ENCODE measurements around the gene ZFP92. TPM values are rescaled to one million over a fixed set of nuclear protein-coding genes. Genes with fewer than 3 reads are reported as not detected.

Gene ZFP92
- total RNA-seq, 2 experiments from 2014 or later = 0.03 TPM; not detected in 1

DNA sequence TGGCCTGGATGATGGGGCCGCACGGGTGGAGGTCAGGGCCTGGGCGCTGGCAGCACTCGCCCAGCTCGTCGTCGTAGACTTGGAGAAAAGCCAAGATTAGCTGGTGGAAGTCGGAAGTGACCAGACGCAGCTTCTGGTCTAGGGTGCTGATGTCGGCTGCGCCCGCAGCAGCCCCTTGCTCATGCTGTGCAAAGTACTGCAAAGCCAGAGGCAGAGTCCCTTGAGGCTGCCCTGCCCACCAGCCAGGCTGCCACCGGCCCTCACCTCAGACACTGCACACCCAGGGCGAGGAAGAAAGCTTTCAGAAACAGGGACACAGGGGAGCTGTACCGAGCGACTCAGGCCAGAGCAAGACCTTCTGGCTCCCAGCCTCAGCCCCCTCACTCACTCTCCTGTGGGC is 44.3 kb downstream of the ZFP92 start:
- TF ChIP-seq EZH2phosphoT487 (IDR thresholded peaks at IDR 0.05; ENCODE audit: borderline replicate concordance, low read depth, low read length) = no peak
- BruUV-seq (replicated peaks) = no TSS peak
- intact Hi-C loops (cut with micrococcal nuclease; ENCODE audit: unreplicated experiment) = no loop called here
- Histone ChIP-seq H2AFZ (ENCODE audit: low read length) (no peak overlapping the region), H3K79me2 (ENCODE audit: insufficient read depth, low read depth, low read length) (no peaks in the 10 kb centered on the region), H3K4me2 (ENCODE audit: low read length) (no peak overlapping the region), H3K27ac (ENCODE audit: low read depth, low read length, poor library complexity, severe bottlenecking) (no peak overlapping the region), H3K4me3 (ENCODE audit: low read depth, low read length, poor library complexity, severe bottlenecking) (no peak overlapping the region), H3K9me3 (ENCODE audit: low read length) (no peaks in the 10 kb centered on the region), H3K4me1 (ENCODE audit: insufficient read depth, low read length, poor library complexity, severe bottlenecking) (no peaks in the 10 kb centered on the region), H3K36me3 (ENCODE audit: insufficient read depth, low read length) (peaks cover 31% of the 10 kb centered on the region), H3K9me2 (ENCODE audit: insufficient read depth, low read length) (no peaks in the 10 kb centered on the region), H4K20me1 (ENCODE audit: insufficient read depth, low read length) (no peaks in the 10 kb centered on the region; the same call in 1 of the 2 replicates)
- CTCF ChIA-PET (ENCODE audit: unreplicated experiment) = no interaction called here
- no peak for DNase-seq (ENCODE audit: low spot score)
- POLR2A ChIA-PET = no interaction called here

DNA sequence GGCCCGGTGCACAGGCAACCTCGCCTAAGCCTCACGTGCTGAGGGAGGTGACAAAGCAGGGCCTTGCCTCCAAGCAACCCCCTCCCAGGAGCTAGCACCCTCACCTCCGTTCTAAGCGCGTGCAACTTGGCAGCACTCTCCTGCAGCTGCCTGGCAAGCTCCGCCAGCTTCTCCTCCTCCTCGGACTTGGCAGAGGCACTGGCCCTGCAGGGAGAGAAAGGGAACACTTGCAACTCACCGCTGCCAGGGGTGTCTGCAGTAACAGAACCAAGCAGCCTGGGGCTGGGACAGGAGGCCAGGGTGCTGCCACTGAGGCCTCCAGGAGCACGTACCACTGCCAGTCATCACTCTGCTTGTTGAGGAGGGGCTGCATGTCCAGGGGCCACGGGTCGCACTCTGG is 44.9 kb downstream of the ZFP92 start:
- no TSS peak for BruUV-seq (replicated peaks)
- TF ChIP-seq, protein P1, sequence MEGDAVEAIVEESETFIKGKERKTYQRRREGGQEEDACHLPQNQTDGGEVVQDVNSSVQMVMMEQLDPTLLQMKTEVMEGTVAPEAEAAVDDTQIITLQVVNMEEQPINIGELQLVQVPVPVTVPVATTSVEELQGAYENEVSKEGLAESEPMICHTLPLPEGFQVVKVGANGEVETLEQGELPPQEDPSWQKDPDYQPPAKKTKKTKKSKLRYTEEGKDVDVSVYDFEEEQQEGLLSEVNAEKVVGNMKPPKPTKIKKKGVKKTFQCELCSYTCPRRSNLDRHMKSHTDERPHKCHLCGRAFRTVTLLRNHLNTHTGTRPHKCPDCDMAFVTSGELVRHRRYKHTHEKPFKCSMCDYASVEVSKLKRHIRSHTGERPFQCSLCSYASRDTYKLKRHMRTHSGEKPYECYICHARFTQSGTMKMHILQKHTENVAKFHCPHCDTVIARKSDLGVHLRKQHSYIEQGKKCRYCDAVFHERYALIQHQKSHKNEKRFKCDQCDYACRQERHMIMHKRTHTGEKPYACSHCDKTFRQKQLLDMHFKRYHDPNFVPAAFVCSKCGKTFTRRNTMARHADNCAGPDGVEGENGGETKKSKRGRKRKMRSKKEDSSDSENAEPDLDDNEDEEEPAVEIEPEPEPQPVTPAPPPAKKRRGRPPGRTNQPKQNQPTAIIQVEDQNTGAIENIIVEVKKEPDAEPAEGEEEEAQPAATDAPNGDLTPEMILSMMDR (conservative IDR thresholded peaks at IDR 0.05; ENCODE audit: low read length) = no peak
- TF ChIP-seq EZH2phosphoT487 (IDR thresholded peaks at IDR 0.05; ENCODE audit: borderline replicate concordance, low read depth, low read length) = no peak
- Histone ChIP-seq H3K79me2 (ENCODE audit: insufficient read depth, low read depth, low read length) (no peaks in the 10 kb centered on the region), H3K27ac (ENCODE audit: low read depth, low read length, poor library complexity, severe bottlenecking) (no peak overlapping the region), H3K9me3 (ENCODE audit: low read length) (no peaks in the 10 kb centered on the region), H3K36me3 (ENCODE audit: insufficient read depth, low read length) (peaks cover 35% of the 10 kb centered on the region), H3K4me3 (ENCODE audit: low read depth, low read length, poor library complexity, severe bottlenecking) (no peak overlapping the region), H4K20me1 (ENCODE audit: insufficient read depth, low read length) (no peaks in the 10 kb centered on the region; the same call in 1 of the 2 replicates), H3K4me1 (ENCODE audit: insufficient read depth, low read length, poor library complexity, severe bottlenecking) (no peaks in the 10 kb centered on the region), H2AFZ (ENCODE audit: low read length) (no peak overlapping the region), H3K4me2 (ENCODE audit: low read length) (no peak overlapping the region), H3K9me2 (ENCODE audit: insufficient read depth, low read length) (no peaks in the 10 kb centered on the region)
- intact Hi-C loops (cut with micrococcal nuclease; ENCODE audit: unreplicated experiment) = no loop called here
- POLR2A ChIA-PET = no interaction called here
- CTCF ChIA-PET (ENCODE audit: unreplicated experiment) = no interaction called here
- no peak for DNase-seq (ENCODE audit: low spot score)

DNA sequence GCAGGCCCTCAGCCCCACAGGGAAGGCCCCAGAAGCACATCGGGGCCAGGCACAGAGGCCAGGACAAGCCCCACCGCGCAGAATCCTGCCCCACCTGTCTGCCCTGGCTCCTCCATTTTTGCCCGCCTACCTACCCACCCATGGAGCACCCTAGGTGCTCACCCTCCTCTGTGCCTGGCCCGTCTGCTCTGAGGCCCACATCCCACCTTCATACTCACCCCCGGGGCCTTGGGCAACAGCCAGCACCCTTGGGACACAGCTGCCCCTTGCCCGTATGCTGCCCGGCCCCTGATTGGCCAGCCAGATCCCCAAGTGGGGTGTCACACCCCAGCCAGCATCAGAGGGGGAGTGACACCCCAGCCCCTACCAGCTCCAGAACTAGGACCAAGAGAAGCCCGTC is 45.4 kb downstream of the ZFP92 start:
- Histone ChIP-seq H3K4me1 (ENCODE audit: insufficient read depth, low read length, poor library complexity, severe bottlenecking) (no peaks in the 10 kb centered on the region), H3K4me3 (ENCODE audit: low read depth, low read length, poor library complexity, severe bottlenecking) (no peak overlapping the region), H3K9me2 (ENCODE audit: insufficient read depth, low read length) (no peaks in the 10 kb centered on the region), H4K20me1 (ENCODE audit: insufficient read depth, low read length) (no peaks in the 10 kb centered on the region; the same call in 1 of the 2 replicates), H3K36me3 (ENCODE audit: insufficient read depth, low read length) (peaks cover 35% of the 10 kb centered on the region), H3K27ac (ENCODE audit: low read depth, low read length, poor library complexity, severe bottlenecking) (no peak overlapping the region), H3K9me3 (ENCODE audit: low read length) (no peaks in the 10 kb centered on the region), H3K79me2 (ENCODE audit: insufficient read depth, low read depth, low read length) (no peaks in the 10 kb centered on the region), H2AFZ (ENCODE audit: low read length) (no peak overlapping the region), H3K4me2 (ENCODE audit: low read length) (no peak overlapping the region)
- POLR2A ChIA-PET = no interaction called here
- no peak for DNase-seq (ENCODE audit: low spot score)
- intact Hi-C loops (cut with micrococcal nuclease; ENCODE audit: unreplicated experiment) = no loop called here
- BruUV-seq (replicated peaks) = no TSS peak
- TF ChIP-seq EZH2phosphoT487 (IDR thresholded peaks at IDR 0.05; ENCODE audit: borderline replicate concordance, low read depth, low read length) = no peak
- TF ChIP-seq, protein P1 (conservative IDR thresholded peaks at IDR 0.05; ENCODE audit: low read length) = no peak
- CTCF ChIA-PET (ENCODE audit: unreplicated experiment) = no interaction called here
